Breast epithelium (tissue), 3 donors: ENCODE measurements around the gene HTRA2.

Experiments used
- CTCF ChIP-seq, 3 donors: fragments of 450-650 bp; IDR thresholded peaks; one replicate each; pipeline ENCODE4 v1.5.1; 2016 to 2017; ENCODE audit warnings: antibody characterized with exemption in 3 of 3, mild to moderate bottlenecking in 3 of 3, moderate library complexity in 3 of 3
- POLR2AphosphoS5 ChIP-seq, 3 donors: sonication (generic); formaldehyde crosslinking; IDR thresholded peaks; one replicate each; pipeline ENCODE4 v1.6.1; 2017; ENCODE audit warnings: antibody characterized with exemption in 3 of 3

- no peak for TF ChIP-seq POLR2AphosphoS5 (IDR thresholded peaks at IDR 0.05)
- TF ChIP-seq CTCF (IDR thresholded peaks at IDR 0.05), result no peak
These were observed 48.3 kb upstream of the HTRA2 start for GRCh38 chr2:74481431-74481830.
